Measurements from ENCODE around the gene APOL5. TPM values are rescaled to one million over a fixed set of nuclear protein-coding genes. Genes with fewer than 3 reads are reported as not detected.
A peak's percentile ranks its signal among the peaks of the same experiment; 100 is the strongest.

The APOL5 gene
- total and polyA plus RNA-seq, 9 of the 15 experiments (the other 6 are each of a cell fraction or from before 2014, with no cell fraction given): not detected

DNA sequence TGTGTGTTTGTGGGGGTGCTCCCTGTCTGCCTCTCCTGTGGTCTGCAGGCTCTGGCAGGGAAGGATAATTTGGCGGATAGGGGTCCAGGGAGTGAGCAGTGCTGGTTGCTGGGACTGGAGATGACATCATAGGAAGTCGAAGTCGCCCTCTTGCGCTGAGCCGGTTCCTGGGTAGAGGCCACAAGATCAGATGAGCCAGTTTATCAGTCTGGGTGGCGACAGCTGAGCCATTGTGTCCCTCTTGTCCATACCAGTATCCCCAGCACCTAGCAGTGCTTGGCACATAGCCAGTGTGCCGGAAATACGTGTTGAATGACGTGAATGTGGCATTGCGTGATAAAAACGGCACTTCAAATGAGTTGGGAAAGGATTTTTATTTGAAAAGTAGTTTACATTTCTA is 9.8 kb downstream of the APOL5 start (continued):
- no peak for TF ChIP-seq ESRRB (CRISPR knock-in tag; IDR thresholded peaks at IDR 0.05; ENCODE audit: borderline replicate concordance)
- 0 out of 2 replicates have a peak, but pooled peaks have one; percentile 4 for TF ChIP-seq CBFA2T3 (IDR thresholded peaks at IDR 0.05)
- 0 out of 2 replicates have a peak, but pooled peaks have one; percentile 20 for TF ChIP-seq HDAC2 (IDR thresholded peaks at IDR 0.05)
- TF ChIP-seq KAT2B (IDR thresholded peaks at IDR 0.05; ENCODE audit: low read depth, low read length): no peak
- peak; percentile 30; the same call in 1 of the 2 replicates for TF ChIP-seq MTA3 (IDR thresholded peaks at IDR 0.05; ENCODE audit: borderline replicate concordance)
- 0 out of 2 replicates have a peak, but pooled peaks have one; percentile 12 for TF ChIP-seq CREB1 (IDR thresholded peaks at IDR 0.05)
- no peak for TF ChIP-seq CREB1 (CRISPR knock-in tag; IDR thresholded peaks at IDR 0.05)
- no peak for TF ChIP-seq ZNF133 (CRISPR knock-in tag; IDR thresholded peaks at IDR 0.05)
- peak; percentile 26 to 33; a peak in 1 of 4 replicates for TF ChIP-seq RAD21 (CRISPR knock-in tag; conservative IDR thresholded peaks at IDR 0.05 in 1 of 2, IDR thresholded peaks at IDR 0.05 in 1 of 2)
- no peak for TF ChIP-seq ZNF586 (CRISPR knock-in tag; conservative IDR thresholded peaks at IDR 0.05)
- TF ChIP-seq ETV1 (tag; conservative IDR thresholded peaks at IDR 0.05; ENCODE audit: low read depth): peak; percentile 74
- peak; percentile 88 for TF ChIP-seq GABPA (tag; conservative IDR thresholded peaks at IDR 0.05; ENCODE audit: low read depth)
- no peak for TF ChIP-seq SREBF2 (CRISPR knock-in tag; IDR thresholded peaks at IDR 0.05)
- TF ChIP-seq TRIM28 (IDR thresholded peaks at IDR 0.05): no peak
- TF ChIP-seq, protein P1, sequence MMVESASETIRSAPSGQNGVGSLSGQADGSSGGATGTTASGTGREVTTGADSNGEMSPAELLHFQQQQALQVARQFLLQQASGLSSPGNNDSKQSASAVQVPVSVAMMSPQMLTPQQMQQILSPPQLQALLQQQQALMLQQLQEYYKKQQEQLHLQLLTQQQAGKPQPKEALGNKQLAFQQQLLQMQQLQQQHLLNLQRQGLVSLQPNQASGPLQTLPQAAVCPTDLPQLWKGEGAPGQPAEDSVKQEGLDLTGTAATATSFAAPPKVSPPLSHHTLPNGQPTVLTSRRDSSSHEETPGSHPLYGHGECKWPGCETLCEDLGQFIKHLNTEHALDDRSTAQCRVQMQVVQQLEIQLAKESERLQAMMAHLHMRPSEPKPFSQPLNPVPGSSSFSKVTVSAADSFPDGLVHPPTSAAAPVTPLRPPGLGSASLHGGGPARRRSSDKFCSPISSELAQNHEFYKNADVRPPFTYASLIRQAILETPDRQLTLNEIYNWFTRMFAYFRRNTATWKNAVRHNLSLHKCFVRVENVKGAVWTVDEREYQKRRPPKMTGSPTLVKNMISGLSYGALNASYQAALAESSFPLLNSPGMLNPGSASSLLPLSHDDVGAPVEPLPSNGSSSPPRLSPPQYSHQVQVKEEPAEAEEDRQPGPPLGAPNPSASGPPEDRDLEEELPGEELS (CRISPR knock-in tag; IDR thresholded peaks at IDR 0.05; ENCODE audit: borderline replicate concordance): no peak
- TF ChIP-seq, protein P2, sequence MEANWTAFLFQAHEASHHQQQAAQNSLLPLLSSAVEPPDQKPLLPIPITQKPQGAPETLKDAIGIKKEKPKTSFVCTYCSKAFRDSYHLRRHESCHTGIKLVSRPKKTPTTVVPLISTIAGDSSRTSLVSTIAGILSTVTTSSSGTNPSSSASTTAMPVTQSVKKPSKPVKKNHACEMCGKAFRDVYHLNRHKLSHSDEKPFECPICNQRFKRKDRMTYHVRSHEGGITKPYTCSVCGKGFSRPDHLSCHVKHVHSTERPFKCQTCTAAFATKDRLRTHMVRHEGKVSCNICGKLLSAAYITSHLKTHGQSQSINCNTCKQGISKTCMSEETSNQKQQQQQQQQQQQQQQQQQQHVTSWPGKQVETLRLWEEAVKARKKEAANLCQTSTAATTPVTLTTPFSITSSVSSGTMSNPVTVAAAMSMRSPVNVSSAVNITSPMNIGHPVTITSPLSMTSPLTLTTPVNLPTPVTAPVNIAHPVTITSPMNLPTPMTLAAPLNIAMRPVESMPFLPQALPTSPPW (CRISPR knock-in tag; IDR thresholded peaks at IDR 0.05): peak; percentile 19; the same call in 1 of the 2 replicates
- no peak for TF ChIP-seq ZNF175 (CRISPR knock-in tag; IDR thresholded peaks at IDR 0.05; ENCODE audit: low read depth)
- 0 out of 2 replicates have a peak, but pooled peaks have one; percentile 64 for TF ChIP-seq SMAD4 (CRISPR knock-in tag; conservative IDR thresholded peaks at IDR 0.05)
- TF ChIP-seq FOSL1 (tag; conservative IDR thresholded peaks at IDR 0.05): 0 out of 2 replicates have a peak, but pooled peaks have one; percentile 35
- TF ChIP-seq RBM34 (IDR thresholded peaks at IDR 0.05; ENCODE audit: borderline replicate concordance, insufficient read depth, low read length): no peak
- TF ChIP-seq RCOR1 (IDR thresholded peaks at IDR 0.05; ENCODE audit: borderline replicate concordance in 1 of 2, low read depth in 2 of 2, low read length in 2 of 2): peak in 1 of 2 experiments; percentile 46; a peak in 1 of 4 replicates
- TF ChIP-seq CTBP1 (IDR thresholded peaks at IDR 0.05; ENCODE audit: borderline replicate concordance): peak; percentile 48; the same call in 1 of the 2 replicates
- no peak for TF ChIP-seq ATF1 (CRISPR knock-in tag; IDR thresholded peaks at IDR 0.05)
- peak; percentile 86 for TF ChIP-seq ATF1 (tag; IDR thresholded peaks at IDR 0.05)
- TF ChIP-seq, protein P3, sequence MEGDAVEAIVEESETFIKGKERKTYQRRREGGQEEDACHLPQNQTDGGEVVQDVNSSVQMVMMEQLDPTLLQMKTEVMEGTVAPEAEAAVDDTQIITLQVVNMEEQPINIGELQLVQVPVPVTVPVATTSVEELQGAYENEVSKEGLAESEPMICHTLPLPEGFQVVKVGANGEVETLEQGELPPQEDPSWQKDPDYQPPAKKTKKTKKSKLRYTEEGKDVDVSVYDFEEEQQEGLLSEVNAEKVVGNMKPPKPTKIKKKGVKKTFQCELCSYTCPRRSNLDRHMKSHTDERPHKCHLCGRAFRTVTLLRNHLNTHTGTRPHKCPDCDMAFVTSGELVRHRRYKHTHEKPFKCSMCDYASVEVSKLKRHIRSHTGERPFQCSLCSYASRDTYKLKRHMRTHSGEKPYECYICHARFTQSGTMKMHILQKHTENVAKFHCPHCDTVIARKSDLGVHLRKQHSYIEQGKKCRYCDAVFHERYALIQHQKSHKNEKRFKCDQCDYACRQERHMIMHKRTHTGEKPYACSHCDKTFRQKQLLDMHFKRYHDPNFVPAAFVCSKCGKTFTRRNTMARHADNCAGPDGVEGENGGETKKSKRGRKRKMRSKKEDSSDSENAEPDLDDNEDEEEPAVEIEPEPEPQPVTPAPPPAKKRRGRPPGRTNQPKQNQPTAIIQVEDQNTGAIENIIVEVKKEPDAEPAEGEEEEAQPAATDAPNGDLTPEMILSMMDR (IDR thresholded peaks at IDR 0.05 in 2 of 3, conservative IDR thresholded peaks at IDR 0.05 in 1 of 3; ENCODE audit: insufficient read depth in 2 of 3, low read depth in 1 of 3, low read length in 3 of 3): peak; percentile 20 to 37 (median 23); a peak in 3 of 6 replicates
